ENCODE results near the gene RPL37A.

RPL37A gene

DNA sequence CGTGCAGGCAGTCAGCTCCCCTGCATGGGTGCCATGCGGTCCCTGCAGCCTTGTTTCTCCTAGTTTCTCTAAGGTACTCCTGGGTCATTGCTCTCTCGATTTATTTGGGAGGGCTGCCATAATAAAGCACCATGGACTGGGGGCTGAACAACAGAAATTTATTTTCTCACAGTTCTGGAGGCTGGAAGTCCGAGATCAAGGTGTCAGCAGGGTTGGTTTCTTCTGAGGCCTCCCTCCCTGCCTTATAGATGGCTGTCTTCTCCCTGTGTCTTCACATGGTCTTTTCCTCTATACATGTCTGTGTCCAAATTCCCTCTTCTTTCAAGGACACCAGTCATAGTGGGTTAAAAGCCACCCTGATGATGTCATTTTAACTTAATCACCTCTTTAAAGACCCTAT lies 40.5 kb downstream of the RPL37A start:
- Histone ChIP-seq H3K9ac (ENCODE audit: low read length) (no peak overlapping the region), H3K36me3 (replicated peaks; ENCODE audit: low read depth, low read length) (no peaks in the 10 kb centered on the region), H3K27ac (ENCODE audit: low read length) (no peak overlapping the region), H3K4me3 (ENCODE audit: low read length) (no peak overlapping the region), H3K4me2 (ENCODE audit: low read length) (no peak overlapping the region), H3K27me3 (ENCODE audit: low read depth, low read length) (no peaks in the 10 kb centered on the region), H2AFZ (ENCODE audit: low read depth, low read length) (no peak overlapping the region), H3K4me1 (ENCODE audit: low read length) (peaks cover 8% of the 10 kb centered on the region; the same call in 1 of the 2 replicates), H4K20me1 (ENCODE audit: insufficient read depth, low read length) (no peaks in the 10 kb centered on the region), H3K79me2 (ENCODE audit: low read length) (no peaks in the 10 kb centered on the region), H3K9me3 (ENCODE audit: insufficient read depth, low read length) (no peaks in the 10 kb centered on the region)
- TF ChIP-seq EZH2phosphoT487 (IDR thresholded peaks at IDR 0.05; ENCODE audit: low read depth) = no peak
- TF ChIP-seq, protein P1, sequence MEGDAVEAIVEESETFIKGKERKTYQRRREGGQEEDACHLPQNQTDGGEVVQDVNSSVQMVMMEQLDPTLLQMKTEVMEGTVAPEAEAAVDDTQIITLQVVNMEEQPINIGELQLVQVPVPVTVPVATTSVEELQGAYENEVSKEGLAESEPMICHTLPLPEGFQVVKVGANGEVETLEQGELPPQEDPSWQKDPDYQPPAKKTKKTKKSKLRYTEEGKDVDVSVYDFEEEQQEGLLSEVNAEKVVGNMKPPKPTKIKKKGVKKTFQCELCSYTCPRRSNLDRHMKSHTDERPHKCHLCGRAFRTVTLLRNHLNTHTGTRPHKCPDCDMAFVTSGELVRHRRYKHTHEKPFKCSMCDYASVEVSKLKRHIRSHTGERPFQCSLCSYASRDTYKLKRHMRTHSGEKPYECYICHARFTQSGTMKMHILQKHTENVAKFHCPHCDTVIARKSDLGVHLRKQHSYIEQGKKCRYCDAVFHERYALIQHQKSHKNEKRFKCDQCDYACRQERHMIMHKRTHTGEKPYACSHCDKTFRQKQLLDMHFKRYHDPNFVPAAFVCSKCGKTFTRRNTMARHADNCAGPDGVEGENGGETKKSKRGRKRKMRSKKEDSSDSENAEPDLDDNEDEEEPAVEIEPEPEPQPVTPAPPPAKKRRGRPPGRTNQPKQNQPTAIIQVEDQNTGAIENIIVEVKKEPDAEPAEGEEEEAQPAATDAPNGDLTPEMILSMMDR (IDR thresholded peaks at IDR 0.05; ENCODE audit: low read depth, low read length) = no peak

DNA sequence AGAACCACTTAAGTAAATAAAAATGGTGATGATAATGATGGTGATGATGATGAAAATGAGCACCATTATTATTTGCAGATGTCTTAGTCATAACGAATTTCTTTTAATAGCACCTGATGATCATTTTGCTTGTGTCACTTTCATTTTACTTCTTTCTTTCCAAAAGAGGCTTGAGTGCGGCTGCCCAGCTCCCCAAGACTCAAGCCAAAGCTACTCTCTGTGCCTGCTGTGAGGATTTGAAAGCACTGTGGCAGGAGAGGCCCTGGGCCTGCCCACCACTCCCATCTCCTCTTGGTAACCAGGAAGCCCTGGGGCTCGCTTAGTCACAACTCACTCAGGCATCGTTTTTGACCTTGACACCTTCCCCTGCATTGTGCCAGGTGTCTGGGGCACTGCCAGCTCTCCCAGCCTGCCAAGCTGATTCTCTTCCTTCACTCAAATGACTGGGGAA lies 41.2 kb downstream of the RPL37A start:
- peaks cover 8% of the 10 kb centered on the region; the same call in 1 of the 2 replicates for H3K4me1 ChIP-seq (ENCODE audit: low read length)
- TF ChIP-seq, protein P1 (IDR thresholded peaks at IDR 0.05; ENCODE audit: low read depth, low read length) = no peak
- TF ChIP-seq EZH2phosphoT487 (IDR thresholded peaks at IDR 0.05; ENCODE audit: low read depth) = no peak
- H3K36me3 ChIP-seq (replicated peaks; ENCODE audit: low read depth, low read length) = no peaks in the 10 kb centered on the region
- H3K9ac ChIP-seq (ENCODE audit: low read length) = no peak overlapping the region
- H3K9me3 ChIP-seq (ENCODE audit: insufficient read depth, low read length) = no peaks in the 10 kb centered on the region
- H3K4me3 ChIP-seq (ENCODE audit: low read length) = no peak overlapping the region
- H3K27ac ChIP-seq (ENCODE audit: low read length) = no peak overlapping the region
- H3K4me2 ChIP-seq (ENCODE audit: low read length) = peak overlapping the region; percentile 24
- H3K79me2 ChIP-seq (ENCODE audit: low read length) = no peaks in the 10 kb centered on the region
- H4K20me1 ChIP-seq (ENCODE audit: insufficient read depth, low read length) = no peaks in the 10 kb centered on the region
- H2AFZ ChIP-seq (ENCODE audit: low read depth, low read length) = no peak overlapping the region
- H3K27me3 ChIP-seq (ENCODE audit: low read depth, low read length) = 0 out of 2 replicates have a peak, but pooled peaks cover under 1% of the 10 kb centered on the region

DNA sequence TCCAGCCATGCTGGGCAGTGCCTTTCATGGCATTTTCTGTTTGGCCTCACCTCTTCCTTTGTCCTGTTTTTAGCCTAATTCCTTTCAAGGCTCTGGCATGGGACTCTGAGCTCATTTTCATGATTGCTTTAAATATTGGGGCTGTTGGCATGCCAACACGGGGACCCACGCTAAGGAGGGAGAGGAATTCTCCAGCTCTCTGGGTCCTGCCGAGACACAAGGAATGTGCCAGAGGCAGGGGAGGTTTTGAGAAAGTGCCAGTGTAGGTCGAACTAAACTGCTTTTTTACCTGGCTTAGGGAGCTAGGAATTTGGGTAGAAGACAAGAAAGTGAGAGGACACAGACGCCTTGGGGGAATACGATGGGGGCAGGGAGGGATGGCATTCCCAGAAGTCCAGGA lies 42.3 kb downstream of the RPL37A start:
- Histone ChIP-seq H2AFZ (ENCODE audit: low read depth, low read length) (no peak overlapping the region), H3K4me1 (ENCODE audit: low read length) (peaks cover 8% of the 10 kb centered on the region; the same call in 1 of the 2 replicates), H3K4me3 (ENCODE audit: low read length) (no peak overlapping the region), H3K9me3 (ENCODE audit: insufficient read depth, low read length) (no peaks in the 10 kb centered on the region), H3K4me2 (ENCODE audit: low read length) (no peak overlapping the region), H3K27me3 (ENCODE audit: low read depth, low read length) (0 out of 2 replicates have a peak, but pooled peaks cover 3% of the 10 kb centered on the region), H4K20me1 (ENCODE audit: insufficient read depth, low read length) (no peaks in the 10 kb centered on the region), H3K27ac (ENCODE audit: low read length) (no peak overlapping the region), H3K9ac (ENCODE audit: low read length) (no peak overlapping the region), H3K36me3 (replicated peaks; ENCODE audit: low read depth, low read length) (no peaks in the 10 kb centered on the region), H3K79me2 (ENCODE audit: low read length) (no peaks in the 10 kb centered on the region)
- TF ChIP-seq EZH2phosphoT487 (IDR thresholded peaks at IDR 0.05; ENCODE audit: low read depth) = no peak
- TF ChIP-seq, protein P1 (IDR thresholded peaks at IDR 0.05; ENCODE audit: low read depth, low read length) = no peak

DNA sequence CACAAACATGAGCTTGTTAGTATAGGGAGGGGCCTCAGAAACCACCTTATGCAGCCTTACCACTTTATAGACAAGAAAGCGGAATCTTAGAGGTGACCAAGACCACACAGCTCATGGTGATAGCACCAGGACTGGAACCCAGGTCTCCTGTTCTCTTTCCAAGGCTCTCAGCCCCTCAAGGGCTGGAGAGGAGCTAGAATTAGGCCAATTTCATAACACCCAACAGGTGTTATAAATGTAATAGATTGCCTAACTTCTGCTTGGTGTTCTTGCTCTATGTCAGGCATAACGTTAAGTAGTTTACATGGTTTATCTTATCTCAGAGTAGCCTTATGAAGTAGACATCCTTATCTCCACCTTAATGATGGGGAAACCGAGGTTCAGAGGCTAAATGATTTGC lies 42.9 kb downstream of the RPL37A start:
- no peak overlapping the region for H3K4me3 ChIP-seq (ENCODE audit: low read length)
- TF ChIP-seq, protein P1 (IDR thresholded peaks at IDR 0.05; ENCODE audit: low read depth, low read length) = no peak
- no peak for TF ChIP-seq EZH2phosphoT487 (IDR thresholded peaks at IDR 0.05; ENCODE audit: low read depth)
- H3K9me3 ChIP-seq (ENCODE audit: insufficient read depth, low read length) = no peaks in the 10 kb centered on the region
- H3K27ac ChIP-seq (ENCODE audit: low read length) = no peak overlapping the region
- H2AFZ ChIP-seq (ENCODE audit: low read depth, low read length) = no peak overlapping the region
- H3K9ac ChIP-seq (ENCODE audit: low read length) = no peak overlapping the region
- no peaks in the 10 kb centered on the region for H4K20me1 ChIP-seq (ENCODE audit: insufficient read depth, low read length)
- H3K27me3 ChIP-seq (ENCODE audit: low read depth, low read length) = 0 out of 2 replicates have a peak, but pooled peaks cover 3% of the 10 kb centered on the region
- H3K4me2 ChIP-seq (ENCODE audit: low read length) = no peak overlapping the region
- H3K79me2 ChIP-seq (ENCODE audit: low read length) = no peaks in the 10 kb centered on the region
- no peaks in the 10 kb centered on the region for H3K36me3 ChIP-seq (replicated peaks; ENCODE audit: low read depth, low read length)
- H3K4me1 ChIP-seq (ENCODE audit: low read length) = peaks cover 8% of the 10 kb centered on the region; the same call in 1 of the 2 replicates
